ENCODE results near the gene MRPL17.

The MRPL17 gene

DNA sequence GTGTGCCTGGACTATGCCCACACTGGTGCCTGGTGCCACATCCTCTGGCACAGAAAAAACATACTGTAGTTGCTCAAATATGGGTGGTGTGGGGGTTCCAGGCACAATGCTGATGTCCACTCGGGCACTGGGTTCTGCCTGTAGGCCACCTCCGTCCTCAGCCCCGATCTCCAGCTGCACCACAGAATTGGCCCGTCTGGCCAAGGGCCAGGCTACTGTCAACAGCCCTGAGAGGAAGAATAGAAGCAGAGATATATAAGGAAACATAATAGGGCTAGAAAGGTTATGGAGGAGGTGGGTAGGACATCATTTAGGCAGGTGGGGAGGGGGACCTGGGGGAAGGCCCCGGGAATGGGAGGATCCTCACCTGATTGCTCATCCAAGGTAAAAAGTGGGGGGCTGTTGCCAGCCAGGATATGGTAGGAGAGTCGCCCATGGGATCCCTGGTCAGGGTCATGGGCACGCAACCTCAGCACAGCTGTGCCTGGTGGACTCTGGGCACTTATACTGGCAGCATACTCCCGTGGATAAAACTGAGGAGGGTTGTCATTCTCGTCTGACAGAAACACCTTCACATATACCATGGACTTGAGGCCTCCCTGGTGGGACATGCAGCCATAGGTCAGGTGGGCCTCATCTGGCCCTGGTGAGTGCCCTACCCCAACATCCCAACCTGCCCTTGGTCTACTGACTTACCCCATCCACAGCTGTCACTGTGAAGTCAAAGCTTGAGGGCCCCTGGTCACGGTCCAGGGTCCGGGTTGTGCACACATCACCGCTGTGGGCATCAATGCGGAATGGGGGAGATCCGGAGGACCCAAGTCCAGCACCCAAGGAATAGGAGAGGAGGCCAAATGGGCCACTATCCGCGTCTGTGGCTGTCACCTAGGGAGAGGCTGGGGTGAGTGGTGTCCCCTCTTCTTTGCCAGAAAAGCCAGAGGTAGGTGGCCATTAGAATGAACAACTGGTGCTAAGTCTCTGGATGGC, 49.4 kb downstream of the MRPL17 start:
- DNase-seq (ENCODE audit: low read depth): no peak

DNA sequence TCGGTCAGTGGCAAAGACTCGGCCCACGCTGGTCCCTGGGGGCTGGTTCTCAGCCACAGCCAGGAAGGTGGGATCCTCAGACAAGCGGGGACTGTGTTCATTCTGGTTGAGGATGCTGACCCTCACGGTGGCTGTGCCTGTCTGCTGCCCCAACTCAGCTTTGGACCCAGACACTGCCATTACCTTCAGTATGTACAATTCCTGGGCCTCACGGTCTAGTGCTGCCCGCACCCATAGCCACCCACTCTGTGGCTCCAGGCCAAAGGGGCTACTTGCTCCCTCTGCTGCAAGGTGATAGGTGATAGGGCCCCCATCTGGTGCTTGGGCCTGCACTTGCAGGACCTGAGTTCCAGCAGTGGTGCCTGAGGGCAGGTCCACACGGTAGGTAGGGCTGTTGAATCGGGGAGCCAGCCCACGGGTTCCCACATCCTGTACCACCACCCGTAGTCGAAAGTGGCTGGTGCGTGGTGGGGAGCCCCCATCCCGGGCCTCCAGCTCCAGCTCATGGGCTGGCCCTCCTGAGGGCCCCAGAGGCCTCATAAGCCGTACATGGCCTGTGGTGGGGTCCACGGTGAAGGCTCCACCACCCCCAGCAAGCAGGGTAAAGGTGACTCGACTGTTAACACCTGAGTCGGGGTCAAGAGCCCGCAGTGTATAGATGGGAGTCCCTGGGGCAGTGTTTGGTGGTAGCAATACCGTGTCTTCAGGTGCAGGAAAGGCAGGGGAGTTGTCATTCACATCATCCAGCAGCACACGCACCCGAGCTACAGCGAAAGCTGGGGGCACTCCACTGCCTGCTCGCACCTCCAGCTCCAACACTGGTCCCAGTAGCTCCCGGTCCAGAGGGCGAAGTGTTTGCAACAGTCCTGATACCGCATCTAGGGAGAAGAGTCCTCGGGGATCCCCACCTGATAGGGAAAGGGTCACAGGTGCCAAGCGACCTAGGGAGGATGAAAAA, 50.7 kb downstream of the MRPL17 start:
- DNase-seq (ENCODE audit: low read depth): no peak

DNA sequence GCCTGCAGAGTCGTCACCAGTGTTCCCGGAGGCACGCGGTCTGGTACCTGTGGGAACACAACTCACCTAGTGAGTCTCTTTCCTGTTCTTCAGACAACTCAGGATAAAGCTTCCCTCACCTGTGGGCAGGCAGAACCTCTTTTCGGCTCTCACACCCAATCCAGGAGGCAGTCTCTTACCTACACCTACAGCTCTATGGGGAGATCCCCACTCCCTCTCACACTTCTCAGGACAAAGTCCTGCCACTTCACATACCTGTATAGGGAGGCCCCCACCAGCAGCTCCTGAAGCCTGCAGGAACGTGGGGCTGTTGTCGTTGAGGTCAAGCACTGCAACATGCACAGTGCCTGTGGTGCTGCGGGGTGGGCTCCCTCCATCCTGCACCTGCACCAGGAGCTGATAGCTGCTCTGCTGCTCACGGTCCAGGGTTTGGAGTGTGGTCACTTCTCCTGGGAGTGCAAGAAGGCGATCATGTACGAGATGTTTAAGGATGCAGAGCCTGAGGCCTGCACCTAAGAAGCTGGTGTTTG, 51.7 kb downstream of the MRPL17 start:
- no peak for DNase-seq (ENCODE audit: low read depth)

DNA sequence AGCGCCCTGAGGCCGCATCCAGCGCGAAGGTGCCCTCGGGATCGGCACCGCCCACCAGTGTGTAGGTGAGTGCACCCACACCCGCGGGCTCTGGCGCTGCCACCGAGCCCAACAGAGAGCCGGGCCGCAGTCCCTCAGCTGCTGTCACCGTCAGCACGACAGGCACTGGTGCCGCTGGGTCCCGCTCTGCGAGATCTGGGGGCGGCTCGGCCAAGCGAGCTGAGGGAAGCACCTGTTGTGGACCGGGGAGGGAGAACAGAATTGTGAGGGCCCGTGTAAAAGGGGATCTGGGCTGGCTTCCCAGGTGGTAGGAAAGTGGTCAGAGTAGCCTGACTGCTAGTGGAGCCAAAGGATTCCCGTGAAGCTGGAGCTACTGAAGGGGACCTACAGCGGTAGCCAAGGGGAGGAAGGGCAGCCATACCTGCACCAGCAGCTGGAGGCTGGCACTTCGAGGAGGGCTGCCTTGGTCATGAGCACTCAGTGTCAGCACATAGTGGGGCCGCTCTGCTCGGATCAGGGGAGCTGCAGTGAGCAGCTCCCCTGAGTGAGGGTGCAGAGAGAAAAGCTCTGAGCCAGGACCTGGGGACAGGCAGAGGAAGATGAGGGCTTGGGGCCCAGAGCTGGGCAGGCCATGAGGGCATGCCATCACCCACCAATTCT, 52.4 kb downstream of the MRPL17 start:
- no peak for DNase-seq (ENCODE audit: low read depth)
